Thyroid gland (tissue), 4 donors: Measurements from ENCODE around the gene SLC37A1. TPM values are rescaled to one million over a fixed set of nuclear protein-coding genes. Genes with fewer than 3 reads are reported as not detected.
"Not testable (repeated sequence)": the region's sequence is repeated elsewhere in the genome, so short reads cannot be mapped to it uniquely, and the experiment has no call there.

ENCODE experiments used
- DNase-seq, 2 donors: peaks; one replicate each; pipeline ENCODE4 v3.0.0-alpha.2; 2019
- H3K27ac ChIP-seq, 3 donors: fragments of 200-600 bp; sonication (generic); 1 replicate in 2 of 3; 2 replicates in 1 of 3; pipeline ENCODE4 v1.5.1; 2016 to 2019; ENCODE audit warnings: mild to moderate bottlenecking in 1 of 3, moderate library complexity in 1 of 3
- H3K27me3 ChIP-seq: fragments of 200-600 bp; sonication (generic); one replicate; pipeline ENCODE4 v1.5.1; 2019
- H3K36me3 ChIP-seq, 2 donors: fragments of 200-600 bp; sonication (generic); one replicate each; pipeline ENCODE4 v1.5.1; 2016 to 2019
- H3K4me1 ChIP-seq, 2 donors: fragments of 200-600 bp; sonication (generic); one replicate each; pipeline ENCODE4 v1.5.1; 2017 to 2019
- H3K4me3 ChIP-seq, 3 donors: fragments of 200-600 bp; sonication (generic); replicated peaks in 1 of 3; 1 replicate in 2 of 3; 2 replicates in 1 of 3; pipeline ENCODE4 v1.5.1; 2016; ENCODE audit warnings: mild to moderate bottlenecking in 1 of 3
- H3K9me3 ChIP-seq: fragments of 200-600 bp; sonication (generic); one replicate; pipeline ENCODE4 v1.5.1; 2017
- CTCF ChIP-seq, 6 experiments: fragments of 200-600 bp in 3 of 6; fragments of 450-650 bp in 3 of 6; sonication (generic) in 3 of 6; IDR thresholded peaks; one replicate each; pipeline ENCODE4 v1.5.1; 2016 to 2019; ENCODE audit warnings: antibody characterized with exemption in 6 of 6, mild to moderate bottlenecking in 2 of 6, inconsistent platforms in 1 of 6, moderate library complexity in 1 of 6
- POLR2A ChIP-seq, 2 donors: fragments of 450-650 bp; IDR thresholded peaks; one replicate each; pipeline ENCODE4 v1.6.1; 2017; ENCODE audit warnings: antibody characterized with exemption in 2 of 2, mild to moderate bottlenecking in 2 of 2, moderate library complexity in 1 of 2
- WGBS, 2 donors: methylation state at CpG; one replicate each; pipeline ENCODE4 v1.1.5; 2017; 5-methylcytosine and 5-hydroxymethylcytosine counted together
- intact Hi-C: fragments of 100-400 bp; cut with DNase I; formaldehyde crosslinking; loops from one replicate; pipeline ENCODE4 v1.15.1; 2023
- total RNA-seq, 4 donors: library from RNA; depleted of rRNA; stranded (reverse); fragments of >200 nt; gene quantifications; one replicate each; pipeline ENCODE4 v1.2.3, GENCODE V29; 2016

SLC37A1 gene
- total RNA-seq, 4 donors from 2014 or later: 26.1 to 37.9 (median 34.9) TPM

DNA sequence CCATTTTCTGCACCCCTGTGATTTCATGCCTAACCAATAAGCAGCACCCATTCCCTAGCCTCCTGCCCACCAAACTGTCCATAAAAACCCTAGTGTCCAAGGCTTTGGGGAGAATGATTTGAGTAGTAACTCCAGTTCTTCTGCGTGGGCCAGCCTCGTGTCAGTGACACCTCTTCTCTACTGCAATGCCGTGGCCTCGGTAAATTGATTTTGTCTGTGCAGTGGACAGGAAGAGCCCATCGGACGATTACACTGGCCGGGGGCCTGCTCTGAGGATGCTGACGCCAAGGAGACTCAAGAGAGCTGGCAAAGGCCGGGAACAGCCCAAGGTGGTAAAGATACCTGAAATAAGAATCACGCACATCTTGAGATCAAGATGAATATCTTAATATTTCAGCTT lies 47.0 kb upstream of the SLC37A1 start:
- no peak overlapping the region for H3K4me3 ChIP-seq
- intact Hi-C loops: no loop called here
- TF ChIP-seq POLR2A (IDR thresholded peaks at IDR 0.05) (no peak), CTCF (IDR thresholded peaks at IDR 0.05) (no peak)
- no peak for DNase-seq
- no peaks in the 10 kb centered on the region for H3K9me3 ChIP-seq
- no peak overlapping the region for H3K27ac ChIP-seq
- 90 to 93% methylated on average over 10 of the region's 10 CpGs for WGBS, 2 donors
- peaks cover 4 to 6% of the 10 kb centered on the region in 2 donors for H3K4me1 ChIP-seq
- H3K36me3 ChIP-seq: no peaks in the 10 kb centered on the region
- no peaks in the 10 kb centered on the region for H3K27me3 ChIP-seq

- intact Hi-C loops: no loop called here
These were observed 46.3 kb upstream of the SLC37A1 start for GRCh38 chr21:42467140-42467983.

GRCh38 chr21:42468491-42469131 lies 45.0 kb upstream of the SLC37A1 start:
- peaks cover 4 to 6% of the 10 kb centered on the region in 2 donors for H3K4me1 ChIP-seq
- no peaks in the 10 kb centered on the region for H3K36me3 ChIP-seq
- TF ChIP-seq CTCF (IDR thresholded peaks at IDR 0.05): no peak
- TF ChIP-seq POLR2A (IDR thresholded peaks at IDR 0.05): no peak
- intact Hi-C loops: no loop called here
- no peak overlapping the region for H3K4me3 ChIP-seq
- no peak overlapping the region for H3K27ac ChIP-seq
- 90 to 95% methylated on average over 6 of the region's 6 CpGs for WGBS, 2 donors
- DNase-seq: no peak
- no peaks in the 10 kb centered on the region for H3K27me3 ChIP-seq
- no peaks in the 10 kb centered on the region for H3K9me3 ChIP-seq

More at GRCh38 chr21:42467140-42467983, 46.3 kb upstream of the SLC37A1 start:
- Histone ChIP-seq H3K27me3 (no peaks in the 10 kb centered on the region), H3K4me1 (peaks cover 4 to 6% of the 10 kb centered on the region in 2 donors), H3K4me3 (no peak overlapping the region), H3K9me3 (no peaks in the 10 kb centered on the region), H3K36me3 (no peaks in the 10 kb centered on the region), H3K27ac (no peak overlapping the region)
- peak; percentile 30 to 32 for DNase-seq
- TF ChIP-seq CTCF (IDR thresholded peaks at IDR 0.05): peak in 4 of 6 experiments; percentile 28 to 41 (median 34)
- TF ChIP-seq POLR2A (IDR thresholded peaks at IDR 0.05): no peak
- 39 to 55% methylated on average over 12 of the region's 12 CpGs for WGBS, 2 donors

- DNase-seq: no peak
- no peaks in the 10 kb centered on the region for H3K36me3 ChIP-seq
These were observed 44.4 kb upstream of the SLC37A1 start for GRCh38 chr21:42469272-42469671.

DNA sequence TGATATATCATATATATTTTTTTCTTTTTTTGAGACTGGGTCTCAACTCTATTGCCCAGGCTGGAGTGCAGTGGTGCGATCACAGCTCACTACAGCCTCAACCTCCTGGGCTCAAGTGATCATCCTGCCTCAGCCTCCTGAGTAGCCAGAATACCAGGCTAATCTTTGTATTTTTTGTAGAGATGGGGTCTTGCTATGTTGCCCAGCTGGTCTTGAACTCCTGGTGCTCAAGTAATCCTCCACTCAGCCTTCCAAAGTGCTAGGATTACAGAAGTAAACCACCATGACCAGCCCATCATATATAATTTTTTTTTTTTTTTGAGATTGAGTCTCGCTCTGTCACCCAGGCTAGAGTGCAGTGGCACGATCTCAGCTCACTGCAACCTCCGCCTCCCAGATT lies 43.9 kb upstream of the SLC37A1 start:
- H3K36me3 ChIP-seq, H3K27ac ChIP-seq, H3K4me3 ChIP-seq, H3K4me1 ChIP-seq, intact Hi-C loops, H3K27me3 ChIP-seq, DNase-seq, H3K9me3 ChIP-seq: not testable (repeated sequence)
- 94 to 97% methylated on average over 4 of the region's 4 CpGs for WGBS, 2 donors

More at GRCh38 chr21:42469272-42469671, 44.4 kb upstream of the SLC37A1 start:
- Histone ChIP-seq H3K27me3 (no peaks in the 10 kb centered on the region), H3K27ac (no peak overlapping the region), H3K4me3 (no peak overlapping the region), H3K4me1 (peaks cover 4 to 6% of the 10 kb centered on the region in 2 donors), H3K9me3 (no peaks in the 10 kb centered on the region)
- intact Hi-C loops: no loop called here
- WGBS, 2 donors: 98 to 100% methylated on average over 2 of the region's 2 CpGs
- TF ChIP-seq POLR2A (IDR thresholded peaks at IDR 0.05): no peak
- TF ChIP-seq CTCF (IDR thresholded peaks at IDR 0.05): no peak
